Endothelial cell of umbilical vein (primary cell): Measurements from ENCODE around the gene RUVBL1. TPM values are rescaled to one million over a fixed set of nuclear protein-coding genes. Genes with fewer than 3 reads are reported as not detected.
"Not testable (repeated sequence)": the region's sequence is repeated elsewhere in the genome, so short reads cannot be mapped to it uniquely, and the experiment has no call there.

ENCODE experiments used
- BruUV-seq: library from RNA; stranded (reverse); fragments of 400-500 nt; replicated peaks from 2 replicates; lab custom pipeline; 2021; lab: Mats Ljungman, UMichigan
- CTCF ChIA-PET: fragments of 300-600, 350-600 bp; sonication (Branson Sonifier 250); formaldehyde crosslinking; loops from one replicate; lab custom pipeline; 2021; ENCODE audit warnings: antibody characterized with exemption, inconsistent platforms; lab: Charles Lee
- POLR2A ChIA-PET: fragments of 300-600, 350-600 bp; sonication (Branson Sonifier 250); formaldehyde crosslinking; loops from one replicate; lab custom pipeline; 2021; ENCODE audit warnings: antibody characterized with exemption, inconsistent platforms; lab: Charles Lee
- DNase-seq: peaks from one replicate; pipeline ENCODE4 v3.0.0-alpha.2; 2011; ENCODE audit warnings: low read depth, low spot score
- FAIRE-seq: peaks from 2 replicates; lab custom pipeline; 2011; peaks lifted over from hg19 to GRCh38; lab: Jason Lieb, UNC
- H2AFZ ChIP-seq: 2 replicates; pipeline ENCODE4 v1.6.0; 2012; ENCODE audit warnings: low read depth, low read length, control low read depth, inconsistent platforms
- H3K27ac ChIP-seq: 2 replicates; pipeline ENCODE4 v1.5.1; 2011; ENCODE audit warnings: low read depth, mild to moderate bottlenecking, control low read depth, low read length, moderate library complexity; ENCODE audit not compliant: insufficient read depth
- H3K27me3 ChIP-seq, 2 experiments: 2 replicates each; pipeline versions ENCODE4 v1.6.0 to v1.6.1; 2011; ENCODE audit warnings: low read length in 2 of 2, mixed read lengths in 1 of 2; ENCODE audit not compliant: control insufficient read depth in 2 of 2, insufficient read depth in 2 of 2
- H3K36me3 ChIP-seq, 2 experiments: 2 replicates in 1 of 2; 3 replicates in 1 of 2; pipeline ENCODE4 v1.5.1; 2011; ENCODE audit warnings: low read length in 2 of 2, mild to moderate bottlenecking in 1 of 2, moderate library complexity in 1 of 2; ENCODE audit not compliant: control insufficient read depth in 2 of 2, insufficient read depth in 2 of 2; ENCODE audit errors: extremely low read depth in 1 of 2
- H3K4me1 ChIP-seq: 3 replicates; pipeline ENCODE4 v1.5.1; 2011; ENCODE audit warnings: mild to moderate bottlenecking, low read length; ENCODE audit not compliant: control insufficient read depth, insufficient read depth; ENCODE audit errors: extremely low read depth
- H3K4me2 ChIP-seq: 2 replicates; pipeline ENCODE4 v1.6.1; 2011; ENCODE audit warnings: low read length, control low read depth, mixed read lengths; ENCODE audit not compliant: insufficient read depth
- H3K4me3 ChIP-seq, 3 experiments: fragments of 200-600 bp in 1 of 3; sonication (generic), shearing (Covaris generic) in 1 of 3; replicated peaks in 1 of 3; 2 replicates each; pipeline ENCODE4 v1.5.1; 2011 to 2016; ENCODE audit warnings: control low read depth in 3 of 3, low read length in 3 of 3, mild to moderate bottlenecking in 2 of 3, inconsistent platforms in 1 of 3, low read depth in 1 of 3, moderate library complexity in 1 of 3; ENCODE audit not compliant: insufficient read depth in 1 of 3
- H3K79me2 ChIP-seq: 2 replicates; pipeline ENCODE4 v1.6.0; 2012; ENCODE audit warnings: low read length, inconsistent platforms; ENCODE audit not compliant: control insufficient read depth, insufficient read depth
- H3K9ac ChIP-seq: replicated peaks from 2 replicates; pipeline ENCODE3; 2011; ENCODE audit warnings: low read length, control low read depth; ENCODE audit not compliant: insufficient read depth; ENCODE audit errors: extremely low read depth
- H3K9me1 ChIP-seq: replicated peaks from 3 replicates; pipeline ENCODE4 v1.6.0; 2011; ENCODE audit warnings: mild to moderate bottlenecking, low read length; ENCODE audit not compliant: control insufficient read depth, insufficient read depth; ENCODE audit errors: extremely low read depth
- H3K9me3 ChIP-seq: replicated peaks from 2 replicates; pipeline ENCODE4 v1.5.1; 2012; ENCODE audit warnings: low read length, inconsistent platforms; ENCODE audit not compliant: control insufficient read depth, insufficient read depth
- H4K20me1 ChIP-seq: replicated peaks from 2 replicates; pipeline ENCODE3; 2011; ENCODE audit warnings: mild to moderate bottlenecking, low read length; ENCODE audit not compliant: control insufficient read depth, insufficient read depth; ENCODE audit errors: extremely low read depth
- EZH2 ChIP-seq: IDR thresholded peaks from 2 replicates; pipeline ENCODE4 v1.6.1; 2012; ENCODE audit warnings: borderline replicate concordance, low read depth, mild to moderate bottlenecking, moderate library complexity, low read length, inconsistent platforms; ENCODE audit not compliant: severe bottlenecking
- FOS ChIP-seq: IDR thresholded peaks from 2 replicates; pipeline ENCODE4 v1.6.1; 2011; ENCODE audit warnings: mild to moderate bottlenecking, low read length, moderate library complexity, borderline replicate concordance; ENCODE audit not compliant: insufficient read depth
- dilution Hi-C: fragments of 300-500 bp; cut with MboI; formaldehyde crosslinking; loops from one replicate; pipeline ENCODE4 v1.15.0; 2019; ENCODE audit warnings: low sequenced_read_pairs; ENCODE audit not compliant: extremely low pct_ligation_motif_present
- intact Hi-C: fragments of 100-400 bp; cut with micrococcal nuclease; formaldehyde crosslinking; loops from one replicate; pipeline ENCODE4 v1.10.0; 2022
- polyA plus RNA-seq, 4 experiments: library from polyadenylated mRNA; depleted of rRNA in 3 of 4; stranded (reverse) in 3 of 4; unstranded in 1 of 4; fragments of >200 nt; gene quantifications; 2 replicates each; pipeline versions ENCODE4 v1.2.1 to v1.2.3, GENCODE V29; 2011 to 2012; ENCODE audit warnings: missing spikeins in 1 of 4
- total RNA-seq: library from RNA; stranded (reverse); gene quantifications from 2 replicates; pipeline ENCODE4 v1.2.3, GENCODE V29; 2021

RUVBL1 gene
- total and polyA plus RNA-seq, 2 donors (not counting 3 experiments of a cell fraction or from before 2014, with no cell fraction given): 52.5 to 58.5 TPM

GRCh38 chr3:128155616-128156360 lies 32.2 kb upstream of the RUVBL1 start:
- intact Hi-C loops: no loop called here
- no peak overlapping the region for H3K27ac ChIP-seq
- ChIA-PET CTCF (interaction anchor here (2.6 kb wide), 1 partner anchor 429 kb away, joined by 6 read pairs; no protein-coding TSS in a partner anchor), POLR2A (no interaction called here)
- H3K79me2 ChIP-seq: no peaks in the 10 kb centered on the region
- no peak for TF ChIP-seq EZH2
- no peak for TF ChIP-seq FOS
- H3K36me3 ChIP-seq: no peaks in the 10 kb centered on the region
- H4K20me1 ChIP-seq: no peaks in the 10 kb centered on the region
- peaks cover 3% of the 10 kb centered on the region for H3K4me1 ChIP-seq
- no peak overlapping the region for H2AFZ ChIP-seq
- no peak for DNase-seq
- no peak for FAIRE-seq
- H3K4me3 ChIP-seq: no peak overlapping the region
- no peaks in the 10 kb centered on the region for H3K9me1 ChIP-seq
- H3K27me3 ChIP-seq: peaks cover 0 to 2% of the 10 kb centered on the region in 2 experiments
- H3K9ac ChIP-seq: no peak overlapping the region
- H3K9me3 ChIP-seq: no peaks in the 10 kb centered on the region
- dilution Hi-C loops: no loop called here
- no peak overlapping the region for H3K4me2 ChIP-seq
- no TSS peak for BruUV-seq

DNA sequence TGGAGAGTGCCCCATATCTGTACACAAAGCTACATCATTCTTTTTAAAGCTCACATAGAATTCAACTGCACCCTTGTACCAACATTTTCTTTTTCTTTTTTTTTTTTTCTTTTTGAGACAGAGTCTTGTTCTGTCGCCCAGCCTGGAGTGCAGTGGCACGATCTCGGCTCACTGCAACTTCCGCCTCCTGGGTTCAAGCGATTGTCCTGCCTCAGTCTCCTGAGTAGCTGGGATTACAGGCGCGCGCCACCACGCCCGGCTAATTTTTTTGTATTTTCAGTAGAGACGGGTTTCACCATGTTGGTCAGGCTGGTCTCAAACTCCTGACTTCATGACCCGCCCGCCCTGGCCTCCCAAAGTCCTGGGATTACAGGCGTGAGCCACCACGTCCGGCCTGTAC lies 30.7 kb upstream of the RUVBL1 start:
- peak overlapping the region in 2 of 3 experiments; percentile 67 to 83 for H3K4me3 ChIP-seq
- H3K27ac ChIP-seq, intact Hi-C loops: not testable (repeated sequence)

More for the DNA sequence above, 30.7 kb upstream of the RUVBL1 start:
- H3K4me1 ChIP-seq, DNase-seq, H3K9me3 ChIP-seq, H3K9me1 ChIP-seq, FAIRE-seq, dilution Hi-C loops, H3K79me2 ChIP-seq, H3K36me3 ChIP-seq, H4K20me1 ChIP-seq, POLR2A ChIA-PET, H3K27me3 ChIP-seq: not testable (repeated sequence)
- Histone ChIP-seq H3K9ac (peak overlapping the region; percentile 77), H2AFZ (peak overlapping the region; percentile 66), H3K4me2 (peak overlapping the region; percentile 97)
- TSS peak; percentile 28 for BruUV-seq
- CTCF ChIA-PET: interaction anchor here (0.6 to 2.6 kb wide), 3 partner anchors 71 to 454 kb away, joined by 3 to 6 read pairs (median 3); no protein-coding TSS in a partner anchor
